IPS-20b (cell line): ENCODE data around the gene NFIA.

Experiments
- H3K27ac ChIP-seq: one replicate; pipeline ENCODE4 v1.5.1; 2013; ENCODE audit warnings: low read length
- H3K27me3 ChIP-seq: 2 replicates; pipeline ENCODE4 v1.6.1; 2013; ENCODE audit warnings: mild to moderate bottlenecking, low read length, inconsistent platforms; ENCODE audit not compliant: insufficient read depth
- H3K36me3 ChIP-seq: 2 replicates; pipeline ENCODE4 v1.6.1; 2013; ENCODE audit warnings: low read depth, mild to moderate bottlenecking, inconsistent platforms, low read length, moderate library complexity; ENCODE audit not compliant: insufficient read depth
- H3K4me1 ChIP-seq: 2 replicates; pipeline ENCODE4 v1.6.1; 2013; ENCODE audit warnings: mild to moderate bottlenecking, control low read depth, inconsistent platforms, low read length, moderate library complexity; ENCODE audit not compliant: insufficient read depth
- H3K4me3 ChIP-seq: 2 replicates; pipeline ENCODE4 v1.5.1; 2013; ENCODE audit warnings: mild to moderate bottlenecking, low read length, inconsistent platforms
- H3K9ac ChIP-seq: 2 replicates; pipeline ENCODE4 v1.6.1; 2013; ENCODE audit warnings: low read depth, mild to moderate bottlenecking, inconsistent platforms, low read length, moderate library complexity
- H3K9me3 ChIP-seq: 2 replicates; pipeline ENCODE4 v1.6.1; 2013; ENCODE audit warnings: mild to moderate bottlenecking, low read depth, low read length, inconsistent platforms; ENCODE audit not compliant: insufficient read depth

Gene NFIA

DNA sequence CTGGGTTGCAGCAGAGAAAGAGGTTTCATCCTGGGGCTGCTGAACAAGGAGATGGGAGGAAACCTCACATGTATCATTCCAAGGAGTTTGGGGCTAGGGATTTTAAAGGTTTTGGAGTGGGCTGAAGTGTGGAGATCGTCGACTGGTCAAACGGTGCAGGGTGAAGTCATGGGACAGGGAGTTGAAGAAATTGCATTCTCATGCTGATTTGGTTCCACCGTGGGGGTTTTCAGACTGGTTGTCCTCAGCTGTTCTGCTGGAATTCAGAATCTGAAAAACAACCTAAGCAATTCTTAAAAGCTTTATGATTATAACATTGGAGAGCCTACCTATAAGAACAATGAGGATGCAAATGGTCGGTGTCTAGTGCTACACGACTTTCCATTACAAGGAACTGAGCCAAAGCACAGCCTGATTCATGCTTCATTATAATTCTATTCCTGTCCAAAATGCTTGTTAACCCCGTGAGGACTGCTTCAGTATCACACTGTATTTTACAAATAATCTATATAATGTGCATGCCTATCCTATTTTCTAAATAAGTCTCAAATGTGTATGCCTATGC lies 399.9 kb downstream of the NFIA start:
- H3K4me3 ChIP-seq: no peak overlapping the region
- H3K9me3 ChIP-seq: no peaks in the 10 kb centered on the region
- H3K27ac ChIP-seq: no peak overlapping the region
- peaks cover 71% of the 10 kb centered on the region for H3K27me3 ChIP-seq
- H3K9ac ChIP-seq: no peak overlapping the region
- no peaks in the 10 kb centered on the region for H3K36me3 ChIP-seq
- H3K4me1 ChIP-seq: peaks cover 19% of the 10 kb centered on the region

DNA sequence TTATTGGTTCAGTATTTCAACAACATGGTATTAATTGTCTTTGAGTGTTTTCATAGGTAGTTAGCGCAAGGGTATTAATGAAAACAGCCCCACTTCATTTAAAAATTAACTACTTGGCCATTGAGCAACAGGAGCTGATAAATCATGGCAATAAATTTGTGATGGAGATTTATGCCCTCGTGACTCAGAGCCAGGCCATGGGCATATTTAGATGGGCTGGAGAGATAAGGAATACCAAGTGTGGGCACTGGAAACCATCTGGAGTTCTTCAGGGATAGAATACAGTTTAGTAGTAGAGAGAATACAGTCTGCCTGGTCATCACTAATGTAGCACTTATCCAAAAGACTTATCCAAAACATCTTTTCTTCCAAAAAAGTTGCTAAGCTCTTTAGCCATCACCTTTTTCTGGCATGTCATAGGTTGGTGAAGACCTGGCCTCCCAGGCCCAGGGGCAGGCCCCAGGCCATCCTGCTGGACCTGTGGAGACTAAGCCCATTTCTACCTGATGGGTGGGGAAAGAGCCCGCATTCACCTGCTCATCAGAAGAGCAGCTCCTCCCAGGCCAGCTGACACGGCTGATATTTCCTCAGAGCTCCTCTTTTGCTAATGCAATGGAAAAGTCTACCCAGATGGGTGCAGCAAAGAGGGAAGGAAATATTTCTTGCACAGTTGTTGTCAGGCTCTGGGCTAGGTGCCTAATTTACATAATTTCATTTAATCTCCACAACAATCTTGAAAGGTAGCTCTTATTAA lies 404.6 kb downstream of the NFIA start:
- Histone ChIP-seq H3K9me3 (no peaks in the 10 kb centered on the region), H3K27ac (no peak overlapping the region), H3K4me3 (no peak overlapping the region), H3K36me3 (no peaks in the 10 kb centered on the region), H3K4me1 (peaks cover 8% of the 10 kb centered on the region), H3K27me3 (peaks cover 24% of the 10 kb centered on the region), H3K9ac (no peak overlapping the region)

DNA sequence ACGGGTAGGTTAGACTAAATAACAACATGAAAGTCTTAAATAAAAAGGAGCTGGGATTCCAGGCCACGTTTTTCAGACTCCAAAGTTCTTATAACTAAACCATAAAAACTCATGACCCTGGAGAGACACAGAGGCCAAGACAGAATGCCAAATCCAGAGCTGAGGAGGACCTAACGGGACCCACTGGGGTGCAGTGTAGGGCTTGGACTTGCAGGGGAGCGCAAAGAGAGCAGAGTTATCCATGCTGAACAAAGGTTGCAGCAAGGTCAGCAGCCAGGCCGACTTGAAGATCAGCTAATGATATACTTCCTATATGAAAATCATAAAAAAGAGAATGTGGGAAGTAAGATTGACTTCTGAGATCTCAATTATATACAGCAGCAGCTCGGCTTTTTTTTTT lies 405.4 kb downstream of the NFIA start:
- Histone ChIP-seq H3K27ac (no peak overlapping the region), H3K36me3 (no peaks in the 10 kb centered on the region), H3K27me3 (peaks cover 20% of the 10 kb centered on the region; the same call in 1 of the 2 replicates), H3K9me3 (no peaks in the 10 kb centered on the region), H3K4me3 (no peak overlapping the region), H3K9ac (no peak overlapping the region), H3K4me1 (no peaks in the 10 kb centered on the region)

DNA sequence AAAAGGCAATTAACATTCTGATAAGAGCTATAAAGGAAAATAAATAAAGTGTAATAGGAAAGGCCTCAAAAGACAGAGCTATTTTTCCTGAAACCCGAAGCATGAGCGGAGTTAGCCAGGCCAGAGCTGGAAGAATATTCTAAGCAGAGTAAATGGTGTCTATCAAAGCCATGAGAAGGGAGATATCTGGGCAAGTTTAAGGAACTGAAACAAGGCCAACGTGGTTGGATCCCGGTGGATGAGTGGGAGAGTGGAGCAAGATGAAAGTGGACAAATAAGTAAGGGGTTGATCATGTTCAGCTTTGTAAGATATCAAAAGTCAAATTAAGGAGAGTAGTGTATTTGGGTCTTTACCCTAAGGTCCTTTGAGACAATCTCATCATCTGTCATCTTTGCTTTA lies 408.6 kb downstream of the NFIA start:
- Histone ChIP-seq H3K27me3 (no peaks in the 10 kb centered on the region; the same call in 1 of the 2 replicates), H3K4me1 (no peaks in the 10 kb centered on the region), H3K36me3 (no peaks in the 10 kb centered on the region), H3K9me3 (no peaks in the 10 kb centered on the region), H3K4me3 (no peak overlapping the region), H3K9ac (no peak overlapping the region), H3K27ac (no peak overlapping the region)

DNA sequence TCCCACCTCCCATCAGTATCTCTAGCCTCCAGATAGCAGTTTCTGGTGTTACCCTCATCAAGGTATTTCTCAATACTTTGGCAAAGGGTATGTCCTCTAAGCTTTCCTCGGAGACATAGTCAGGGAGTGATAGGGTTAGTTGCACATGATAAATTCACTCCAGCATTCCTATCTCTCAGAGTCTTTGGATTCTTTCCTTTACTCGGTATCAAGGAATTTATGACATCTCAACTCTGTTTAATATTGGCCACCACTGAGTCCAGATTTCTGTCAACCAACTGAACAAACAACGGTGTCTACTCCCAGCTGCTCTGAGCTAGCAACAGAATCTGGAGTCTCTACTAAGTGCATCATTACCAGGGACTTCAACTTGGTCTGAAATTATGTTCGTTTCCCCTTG lies 409.1 kb downstream of the NFIA start:
- Histone ChIP-seq H3K4me1 (no peaks in the 10 kb centered on the region), H3K9ac (no peak overlapping the region), H3K4me3 (no peak overlapping the region), H3K27ac (no peak overlapping the region), H3K36me3 (no peaks in the 10 kb centered on the region), H3K9me3 (no peaks in the 10 kb centered on the region), H3K27me3 (no peaks in the 10 kb centered on the region; the same call in 1 of the 2 replicates)

DNA sequence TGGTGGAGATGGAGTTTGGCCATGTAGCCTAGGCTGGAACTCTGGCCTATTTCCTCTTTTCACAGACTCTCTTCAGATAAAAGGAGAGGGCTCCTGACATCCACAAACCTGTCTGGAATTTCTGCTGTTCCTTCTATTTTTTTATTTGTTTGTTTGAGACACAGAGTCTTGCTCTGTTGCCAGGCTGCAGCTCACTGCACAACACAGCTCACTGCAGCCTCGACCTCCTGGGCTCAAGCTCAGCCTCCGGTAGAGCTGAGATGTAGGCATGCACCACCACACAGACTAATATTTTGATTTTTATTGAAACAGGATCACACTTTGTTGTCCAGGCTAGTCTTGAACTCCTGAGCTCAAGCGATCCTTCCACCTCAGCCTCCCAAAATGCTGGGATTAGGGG lies 411.6 kb downstream of the NFIA start:
- no peaks in the 10 kb centered on the region for H3K9me3 ChIP-seq
- no peak overlapping the region for H3K27ac ChIP-seq

DNA sequence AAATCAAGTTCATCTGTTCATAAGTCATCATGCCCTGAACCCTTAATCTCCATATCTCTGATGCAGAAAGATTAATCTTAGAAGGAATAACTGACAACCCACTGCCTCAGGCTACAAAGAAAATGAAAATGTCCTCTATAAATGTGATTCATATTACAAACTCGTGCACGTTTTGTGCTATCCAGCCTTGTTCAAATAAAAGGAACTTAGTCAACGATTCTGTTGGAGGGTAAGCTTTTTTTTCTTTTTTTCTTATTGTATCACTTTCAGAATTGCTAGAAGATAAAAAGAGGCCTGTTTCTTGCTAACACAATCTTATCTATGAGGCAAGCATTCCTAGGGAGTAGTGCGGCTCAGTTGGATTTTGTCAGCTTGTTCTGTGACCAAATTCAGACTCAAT lies 414.1 kb downstream of the NFIA start:
- H3K27ac ChIP-seq: no peak overlapping the region

More for the DNA sequence above, 411.6 kb downstream of the NFIA start:
- Histone ChIP-seq H3K4me3 (no peak overlapping the region), H3K36me3 (no peaks in the 10 kb centered on the region), H3K9ac (no peak overlapping the region), H3K27me3 (no peaks in the 10 kb centered on the region; the same call in 1 of the 2 replicates), H3K4me1 (no peaks in the 10 kb centered on the region)

DNA sequence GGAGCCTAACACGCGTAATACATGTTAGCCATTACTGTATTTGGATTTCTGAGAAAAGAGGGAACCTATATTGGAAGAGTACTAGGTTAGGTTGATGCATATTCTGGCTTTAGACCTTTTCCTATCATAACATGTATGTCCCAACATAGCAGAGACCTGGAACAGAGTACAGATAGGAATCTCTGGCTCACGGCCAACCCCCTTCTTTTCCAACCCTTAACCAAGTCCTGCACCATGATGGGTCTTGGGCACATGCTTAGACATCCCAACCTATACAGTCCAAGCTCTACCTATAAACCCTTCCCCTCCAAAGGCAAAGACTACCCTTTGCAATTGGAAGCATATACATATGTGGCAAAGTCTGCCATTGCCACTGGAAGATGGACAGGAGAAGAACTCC lies 414.7 kb downstream of the NFIA start:
- H3K9ac ChIP-seq: no peak overlapping the region
- no peaks in the 10 kb centered on the region for H3K36me3 ChIP-seq
- H3K27ac ChIP-seq: no peak overlapping the region
- H3K4me3 ChIP-seq: no peak overlapping the region
- H3K4me1 ChIP-seq: no peaks in the 10 kb centered on the region
- H3K9me3 ChIP-seq: no peaks in the 10 kb centered on the region
- H3K27me3 ChIP-seq: no peaks in the 10 kb centered on the region

More for the DNA sequence above, 414.1 kb downstream of the NFIA start:
- no peak overlapping the region for H3K4me3 ChIP-seq
- no peaks in the 10 kb centered on the region for H3K27me3 ChIP-seq
- H3K4me1 ChIP-seq: no peaks in the 10 kb centered on the region
- no peaks in the 10 kb centered on the region for H3K36me3 ChIP-seq
- no peak overlapping the region for H3K9ac ChIP-seq
- no peaks in the 10 kb centered on the region for H3K9me3 ChIP-seq

DNA sequence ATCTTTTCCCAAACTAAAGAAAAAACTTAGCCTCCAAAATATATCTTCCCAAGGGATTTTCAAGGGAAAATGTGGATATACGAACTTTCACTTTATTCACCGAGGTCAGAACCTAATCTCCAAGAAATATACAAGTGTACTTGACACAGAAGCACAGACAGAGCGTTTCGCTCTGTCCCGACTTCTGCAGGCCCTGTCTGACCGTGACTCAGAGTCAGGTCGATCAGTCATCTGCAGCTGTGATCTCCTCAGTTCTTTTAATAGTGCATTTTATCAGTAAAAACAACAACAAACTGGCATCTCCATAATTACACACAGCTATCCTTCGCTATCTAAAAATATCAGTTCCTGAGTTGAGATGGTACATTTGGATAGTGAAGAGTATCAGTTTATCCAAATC lies 416.0 kb downstream of the NFIA start:
- H3K27ac ChIP-seq: no peak overlapping the region
- no peaks in the 10 kb centered on the region for H3K36me3 ChIP-seq
- H3K4me3 ChIP-seq: no peak overlapping the region
- H3K4me1 ChIP-seq: no peaks in the 10 kb centered on the region
- H3K27me3 ChIP-seq: no peaks in the 10 kb centered on the region
- no peak overlapping the region for H3K9ac ChIP-seq
- no peaks in the 10 kb centered on the region for H3K9me3 ChIP-seq

DNA sequence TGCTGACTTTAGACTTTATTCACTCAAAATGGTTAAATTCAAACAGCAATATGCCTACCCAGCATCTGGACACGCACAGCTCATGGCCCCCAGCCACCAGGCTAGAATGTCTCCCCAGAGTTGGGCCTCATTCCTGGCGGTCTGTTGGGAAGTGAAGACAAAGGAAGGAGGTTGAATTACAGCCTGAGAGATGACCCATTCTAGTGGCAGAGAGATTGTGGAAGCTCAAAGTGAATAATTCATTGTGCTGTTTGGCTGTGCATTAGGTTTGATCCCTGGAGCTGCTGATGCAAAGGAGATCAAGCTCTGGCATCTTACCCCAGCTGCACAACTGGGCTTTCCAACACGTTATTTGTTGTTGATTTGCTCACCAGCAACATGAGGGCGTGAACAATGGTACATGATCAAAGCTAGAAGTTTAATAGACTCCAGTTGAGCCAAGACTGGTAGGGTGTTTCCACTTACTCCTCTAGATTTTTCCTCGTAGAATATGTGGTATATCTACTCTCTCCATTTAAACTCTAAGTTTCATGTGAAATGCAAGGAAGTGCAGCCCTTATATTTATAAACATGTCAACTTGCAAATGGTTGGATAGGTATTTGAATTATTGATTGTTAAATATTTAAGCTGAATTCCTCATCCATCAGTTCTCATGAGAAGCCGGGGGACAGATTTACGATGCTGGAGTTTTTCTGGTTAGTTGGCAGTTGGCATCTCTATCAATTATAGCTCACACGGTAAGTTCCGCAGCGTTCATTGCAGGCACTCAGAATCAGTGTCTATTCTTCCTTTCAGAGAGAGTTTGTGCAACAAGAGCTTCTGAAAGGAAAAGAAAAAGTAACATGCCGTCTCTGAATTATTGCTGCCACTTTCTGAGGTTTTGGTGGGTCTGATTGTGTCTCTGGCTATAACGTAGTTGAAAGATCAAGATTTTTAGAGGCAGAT lies 419.9 kb downstream of the NFIA start:
- H3K9me3 ChIP-seq: no peaks in the 10 kb centered on the region
- H3K4me1 ChIP-seq: peaks cover 6% of the 10 kb centered on the region
- H3K27ac ChIP-seq: no peak overlapping the region
- H3K36me3 ChIP-seq: no peaks in the 10 kb centered on the region
- H3K27me3 ChIP-seq: no peaks in the 10 kb centered on the region
- H3K4me3 ChIP-seq: no peak overlapping the region
- H3K9ac ChIP-seq: no peak overlapping the region

DNA sequence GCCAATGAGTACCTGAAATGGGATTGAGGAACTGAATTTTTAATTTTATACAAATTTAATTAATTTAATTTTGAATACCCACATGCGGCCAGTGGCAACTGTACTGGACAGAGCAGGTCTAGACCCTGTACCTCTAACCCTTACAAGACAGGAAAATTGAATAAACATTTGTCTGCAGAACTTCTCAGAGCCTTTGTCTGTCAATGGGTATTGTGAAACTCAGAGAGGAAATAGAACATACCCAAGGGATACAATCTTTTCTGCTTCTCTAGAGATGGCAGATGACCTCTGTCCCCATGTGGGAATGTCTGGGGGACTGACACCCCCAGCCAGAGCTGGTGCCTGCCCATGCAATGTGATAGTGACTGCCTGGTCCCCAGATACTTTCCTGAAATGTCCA lies 421.9 kb downstream of the NFIA start:
- H3K4me3 ChIP-seq: no peak overlapping the region
- H3K36me3 ChIP-seq: no peaks in the 10 kb centered on the region
- H3K27ac ChIP-seq: no peak overlapping the region
- no peaks in the 10 kb centered on the region for H3K9me3 ChIP-seq
- H3K4me1 ChIP-seq: peaks cover 8% of the 10 kb centered on the region
- H3K9ac ChIP-seq: no peak overlapping the region
- no peaks in the 10 kb centered on the region for H3K27me3 ChIP-seq
